ENCODE data around the gene TSPAN4. TPM values are rescaled to one million over a fixed set of nuclear protein-coding genes. Genes with fewer than 3 reads are reported as not detected.
A peak's percentile ranks its signal among the peaks of the same experiment; 100 is the strongest.

The TSPAN4 gene
- total and polyA plus RNA-seq, 10 of the 15 experiments (the other 5 are each of a cell fraction or from before 2014, with no cell fraction given): 0.37 to 14.0 (median 8.5) TPM; not detected in 1

- in situ Hi-C loops (cut with MboI) (loop anchor here (25.0 kb wide), 1 partner anchor 1575 kb away; the partner anchor contains the start of gene CD81), intact Hi-C loops (cut with micrococcal nuclease; ENCODE audit: unreplicated experiment) (no loop called here)
- Histone ChIP-seq H3K9ac (ENCODE audit: control insufficient read depth, insufficient read depth, low read length) (no peak overlapping the region; the same call in 1 of the 2 replicates), H2AFZ (ENCODE audit: control insufficient read depth, low read depth, low read length) (no peak overlapping the region), H3K4me1 (ENCODE audit: control insufficient read depth, insufficient read depth, low read length) (peaks cover 7% of the 10 kb centered on the region; the same call in 1 of the 2 replicates), H3K27ac (ENCODE audit: control insufficient read depth, insufficient read depth) (no peak overlapping the region), H3K79me2 (ENCODE audit: control insufficient read depth, insufficient read depth, low read length) (peaks cover 38% of the 10 kb centered on the region), H3K9me3 (replicated peaks; ENCODE audit: control insufficient read depth, insufficient read depth, low read length) (no peaks in the 10 kb centered on the region), H3K4me2 (ENCODE audit: control insufficient read depth, insufficient read depth) (peak overlapping the region; percentile 15), H3K36me3 (ENCODE audit: control insufficient read depth in 2 of 2, insufficient read depth in 2 of 2, low read length in 1 of 2) (peaks cover 8 to 28% of the 10 kb centered on the region in 2 experiments; a peak in 3 of 4 replicates), H4K20me1 (ENCODE audit: control insufficient read depth, insufficient read depth) (peaks cover 8% of the 10 kb centered on the region; the same call in 1 of the 2 replicates), H3K27me3 (replicated peaks in 1 of 2; ENCODE audit: control insufficient read depth in 2 of 2, insufficient read depth in 2 of 2, low read length in 1 of 2) (no peaks in the 10 kb centered on the region), H3K4me3 (no peak overlapping the region)
- SMC1A ChIA-PET (ENCODE audit: uncharacterized antibody, unreplicated experiment): no interaction called here
- CTCF ChIA-PET: no interaction called here
- no peak for FAIRE-seq
- no TSS peak for BruUV-seq (replicated peaks)
- 97% methylated on average over 3 of the region's 3 CpGs for WGBS (ENCODE audit: insufficient coverage, insufficient replicate concordance, low lambda C conversion rate, missing lambda C conversion rate)
- no peak for ATAC-seq
- TF ChIP-seq POLR2A (IDR thresholded peaks at IDR 0.05; ENCODE audit: low read depth, low read length) (peak; percentile 42; the same call in 1 of the 2 replicates), IRF3 (IDR thresholded peaks at IDR 0.05) (no peak)
- POLR2A ChIA-PET: no interaction called here
- DNase-seq (ENCODE audit: low read depth, low spot score): no peak
- RAD21 ChIA-PET (ENCODE audit: unreplicated experiment): no interaction called here
Measured at GRCh38 chr11:812390-812789, 30.3 kb upstream of the TSPAN4 start.

DNA sequence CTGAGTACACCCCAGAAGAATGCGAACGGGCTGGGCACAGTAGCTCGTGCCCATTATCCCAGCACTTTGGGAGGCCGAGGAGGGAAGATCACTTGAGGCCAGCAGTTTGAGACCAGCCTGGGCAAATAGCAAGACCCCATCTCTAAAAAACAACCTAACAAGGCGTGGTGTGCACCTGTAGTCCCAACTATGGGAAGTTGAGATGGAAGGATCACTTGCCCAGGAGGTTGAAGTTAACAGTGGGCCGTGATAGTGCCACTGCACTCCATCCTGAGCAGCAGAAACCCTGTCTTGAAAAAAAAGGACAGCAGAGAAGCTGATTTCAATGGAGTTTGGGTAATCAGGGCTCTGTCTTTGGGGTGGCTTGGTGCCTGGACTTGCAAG lies 29.6 kb upstream of the TSPAN4 start:
- Histone ChIP-seq H3K36me3 (ENCODE audit: control insufficient read depth in 2 of 2, insufficient read depth in 2 of 2, low read length in 1 of 2) (peaks cover 8 to 28% of the 10 kb centered on the region in 2 experiments; a peak in 3 of 4 replicates), H3K4me1 (ENCODE audit: control insufficient read depth, insufficient read depth, low read length) (peaks cover 7% of the 10 kb centered on the region; the same call in 1 of the 2 replicates), H4K20me1 (ENCODE audit: control insufficient read depth, insufficient read depth) (peaks cover 8% of the 10 kb centered on the region; the same call in 1 of the 2 replicates), H3K9me3 (replicated peaks; ENCODE audit: control insufficient read depth, insufficient read depth, low read length) (no peaks in the 10 kb centered on the region), H3K9ac (ENCODE audit: control insufficient read depth, insufficient read depth, low read length) (no peak overlapping the region), H3K4me2 (ENCODE audit: control insufficient read depth, insufficient read depth) (no peak overlapping the region), H3K27ac (ENCODE audit: control insufficient read depth, insufficient read depth) (no peak overlapping the region), H2AFZ (ENCODE audit: control insufficient read depth, low read depth, low read length) (no peak overlapping the region), H3K27me3 (replicated peaks in 1 of 2; ENCODE audit: control insufficient read depth in 2 of 2, insufficient read depth in 2 of 2, low read length in 1 of 2) (no peaks in the 10 kb centered on the region), H3K79me2 (ENCODE audit: control insufficient read depth, insufficient read depth, low read length) (peaks cover 36% of the 10 kb centered on the region), H3K4me3 (no peak overlapping the region)
- DNase-seq (ENCODE audit: low read depth, low spot score): no peak
- FAIRE-seq: no peak
- ChIA-PET RAD21 (ENCODE audit: unreplicated experiment) (no interaction called here), SMC1A (ENCODE audit: uncharacterized antibody, unreplicated experiment) (no interaction called here), POLR2A (no interaction called here), CTCF (no interaction called here)
- no peak for ATAC-seq
- 97% methylated on average over 6 of the region's 6 CpGs for WGBS (ENCODE audit: insufficient coverage, insufficient replicate concordance, low lambda C conversion rate, missing lambda C conversion rate)
- intact Hi-C loops (cut with micrococcal nuclease; ENCODE audit: unreplicated experiment) (no loop called here), in situ Hi-C loops (cut with MboI) (loop anchor here (25.0 kb wide), 1 partner anchor 1574 kb away; the partner anchor contains the start of gene CD81)
- no TSS peak for BruUV-seq (replicated peaks)
- no peak for TF ChIP-seq CHD1 (IDR thresholded peaks at IDR 0.05; ENCODE audit: low read depth, low read length)
- no peak for TF ChIP-seq MYB (IDR thresholded peaks at IDR 0.05; ENCODE audit: borderline replicate concordance, low read depth, low read length)
- no peak for TF ChIP-seq RBBP5 (conservative IDR thresholded peaks at IDR 0.05)
- no peak for TF ChIP-seq POLR2A (IDR thresholded peaks at IDR 0.05; ENCODE audit: low read depth, low read length)
- no peak for TF ChIP-seq SMAD5 (IDR thresholded peaks at IDR 0.05; ENCODE audit: low read depth)
- TF ChIP-seq GABPA (IDR thresholded peaks at IDR 0.05; ENCODE audit: low read depth): no peak
- TF ChIP-seq, protein P1, sequence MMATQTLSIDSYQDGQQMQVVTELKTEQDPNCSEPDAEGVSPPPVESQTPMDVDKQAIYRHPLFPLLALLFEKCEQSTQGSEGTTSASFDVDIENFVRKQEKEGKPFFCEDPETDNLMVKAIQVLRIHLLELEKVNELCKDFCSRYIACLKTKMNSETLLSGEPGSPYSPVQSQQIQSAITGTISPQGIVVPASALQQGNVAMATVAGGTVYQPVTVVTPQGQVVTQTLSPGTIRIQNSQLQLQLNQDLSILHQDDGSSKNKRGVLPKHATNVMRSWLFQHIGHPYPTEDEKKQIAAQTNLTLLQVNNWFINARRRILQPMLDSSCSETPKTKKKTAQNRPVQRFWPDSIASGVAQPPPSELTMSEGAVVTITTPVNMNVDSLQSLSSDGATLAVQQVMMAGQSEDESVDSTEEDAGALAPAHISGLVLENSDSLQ (IDR thresholded peaks at IDR 0.05): no peak
